Measurements from ENCODE around the gene SENP8. TPM values are rescaled to one million over a fixed set of nuclear protein-coding genes. Genes with fewer than 3 reads are reported as not detected.

The SENP8 gene
- total and polyA plus RNA-seq, 4 donors = 5.1 to 6.7 (median 6.0) TPM

DNA sequence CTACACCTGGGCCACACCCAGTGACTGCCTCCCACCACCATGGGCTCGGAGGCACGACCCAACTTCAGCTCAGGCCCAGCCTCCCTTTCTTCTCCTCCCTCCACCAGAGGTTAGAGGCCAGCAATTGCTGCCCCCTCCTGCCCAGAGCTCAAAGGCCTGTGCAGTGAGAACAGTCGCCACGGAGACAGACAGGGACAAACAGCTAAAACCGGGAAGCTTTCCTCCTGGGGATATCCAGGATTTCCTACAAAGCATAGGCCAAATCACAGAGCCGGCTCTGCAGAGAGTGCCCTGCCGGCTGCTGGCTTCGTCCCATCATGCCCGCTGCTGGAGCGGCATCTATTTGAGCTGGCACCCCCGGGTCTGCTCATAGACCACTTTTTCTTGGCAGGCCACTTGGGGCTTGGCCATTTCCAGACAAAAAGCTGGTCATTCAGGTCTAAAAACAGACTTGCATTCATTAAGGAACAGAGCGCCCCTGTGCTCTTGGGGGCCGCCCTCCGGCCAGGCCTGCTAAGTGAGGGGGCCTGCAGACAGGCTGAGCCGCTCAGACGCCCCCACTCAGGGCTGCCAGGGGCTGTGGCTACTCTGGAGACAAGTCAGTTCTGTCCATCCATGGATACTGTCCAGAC lies 61.9 kb downstream of the SENP8 start:
- peak; percentile 68 to 95 (median 82) for DNase-seq (ENCODE audit: low read depth in 4 of 6, low spot score in 6 of 6)
- peaks cover 70% of the 10 kb centered on the region for H3K4me1 ChIP-seq (ENCODE audit: control insufficient read depth, insufficient read depth, low read length)
- 27% methylated on average over 16 of the region's 16 CpGs for WGBS (ENCODE audit: insufficient coverage)
- H3K27me3 ChIP-seq (ENCODE audit: control insufficient read depth, insufficient read depth, low read length) = peaks cover 15% of the 10 kb centered on the region
- H3K9me3 ChIP-seq (ENCODE audit: control insufficient read depth, insufficient read depth, low read length) = no peaks in the 10 kb centered on the region
- H3K27ac ChIP-seq (ENCODE audit: low read depth, low read length) = peak overlapping the region; percentile 93
- no peaks in the 10 kb centered on the region for H3K36me3 ChIP-seq (ENCODE audit: control insufficient read depth, insufficient read depth, low read length)
- no peak overlapping the region for H3K4me3 ChIP-seq (ENCODE audit: low read depth, low read length)

DNA sequence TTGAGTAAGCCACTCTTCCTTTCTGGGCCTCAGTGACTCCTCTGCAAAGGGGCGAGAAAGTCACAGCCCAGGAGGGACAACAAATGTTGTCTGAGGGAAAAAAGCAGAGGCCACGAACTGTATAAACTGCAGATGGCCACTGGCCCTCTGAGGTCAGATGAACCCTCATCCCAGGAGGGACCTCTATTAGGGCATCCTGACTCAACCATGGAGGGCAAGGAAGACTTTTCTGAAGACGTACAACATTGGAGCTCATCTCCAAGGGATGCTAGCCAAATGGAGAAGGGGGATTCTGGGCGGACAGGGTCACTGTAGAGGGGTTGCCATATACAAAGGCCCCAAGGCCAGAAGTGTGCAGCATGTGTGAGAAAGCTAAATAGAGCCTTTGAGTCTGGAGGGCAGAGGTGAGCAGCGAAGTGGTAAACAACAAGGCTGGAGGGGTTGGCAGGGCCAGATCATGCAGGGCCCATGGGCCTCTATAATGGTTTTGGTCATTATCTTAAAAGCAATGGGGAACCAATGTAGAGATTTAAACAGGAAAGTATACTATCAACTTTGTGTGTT lies 62.6 kb downstream of the SENP8 start:
- Histone ChIP-seq H3K4me1 (ENCODE audit: control insufficient read depth, insufficient read depth, low read length) (peaks cover 67% of the 10 kb centered on the region), H3K36me3 (ENCODE audit: control insufficient read depth, insufficient read depth, low read length) (no peaks in the 10 kb centered on the region), H3K27ac (ENCODE audit: low read depth, low read length) (peak overlapping the region; percentile 93), H3K4me3 (ENCODE audit: low read depth, low read length) (no peak overlapping the region), H3K9me3 (ENCODE audit: control insufficient read depth, insufficient read depth, low read length) (no peaks in the 10 kb centered on the region), H3K27me3 (ENCODE audit: control insufficient read depth, insufficient read depth, low read length) (peaks cover 15% of the 10 kb centered on the region)
- 79% methylated on average over 5 of the region's 5 CpGs for WGBS (ENCODE audit: insufficient coverage)
- no peak for DNase-seq (ENCODE audit: low read depth in 4 of 6, low spot score in 6 of 6)

DNA sequence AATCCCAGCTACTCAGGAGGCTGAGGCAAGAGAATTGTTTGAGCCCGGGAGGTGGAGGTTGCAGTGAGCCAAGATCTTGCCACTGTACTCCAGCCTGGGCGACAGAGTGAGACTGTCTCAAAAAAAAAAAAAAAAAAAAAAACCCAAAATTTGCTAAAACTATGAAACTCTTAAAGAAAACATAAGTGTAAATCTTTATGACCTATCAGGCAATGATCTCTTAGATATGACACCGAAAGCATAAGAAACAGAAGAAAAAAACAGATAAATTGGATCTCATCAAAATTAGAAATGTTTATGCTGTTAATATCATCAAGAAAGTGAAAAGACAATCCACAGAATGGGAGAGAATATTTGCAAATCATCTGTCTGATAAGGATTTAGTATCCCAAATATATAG lies 64.0 kb downstream of the SENP8 start:
- Histone ChIP-seq H3K4me3 (ENCODE audit: low read depth, low read length) (no peak overlapping the region), H3K36me3 (ENCODE audit: control insufficient read depth, insufficient read depth, low read length) (no peaks in the 10 kb centered on the region), H3K27ac (ENCODE audit: low read depth, low read length) (no peak overlapping the region), H3K9me3 (ENCODE audit: control insufficient read depth, insufficient read depth, low read length) (no peaks in the 10 kb centered on the region), H3K27me3 (ENCODE audit: control insufficient read depth, insufficient read depth, low read length) (peaks cover 15% of the 10 kb centered on the region), H3K4me1 (ENCODE audit: control insufficient read depth, insufficient read depth, low read length) (peaks cover 54% of the 10 kb centered on the region)
- WGBS (ENCODE audit: insufficient coverage) = no CpG with 5 or more reads among the region's 3 CpGs
- DNase-seq (ENCODE audit: low read depth in 4 of 6, low spot score in 6 of 6) = no peak

DNA sequence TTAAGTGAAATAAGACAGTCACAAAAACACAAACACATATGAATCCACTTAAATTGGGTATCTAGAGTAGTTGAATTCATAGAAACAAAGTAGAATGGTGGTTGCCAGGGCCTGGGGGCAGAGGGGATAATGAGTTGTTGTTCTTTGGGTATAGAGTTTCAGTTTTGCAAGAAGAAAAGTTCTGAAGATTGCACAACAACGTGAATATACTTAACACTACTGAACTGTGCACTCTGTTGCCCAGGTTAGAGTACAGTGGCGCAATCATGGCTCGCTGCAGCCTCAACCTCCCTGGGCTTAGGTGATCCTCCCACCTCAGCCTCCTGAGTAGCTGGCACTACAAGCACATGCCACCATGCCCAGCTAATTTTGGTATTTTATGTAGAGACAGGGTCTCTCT lies 64.5 kb downstream of the SENP8 start:
- no peaks in the 10 kb centered on the region for H3K9me3 ChIP-seq (ENCODE audit: control insufficient read depth, insufficient read depth, low read length)
- no CpG with 5 or more reads among the region's 3 CpGs for WGBS (ENCODE audit: insufficient coverage)
- H3K27ac ChIP-seq (ENCODE audit: low read depth, low read length) = no peak overlapping the region
- peaks cover 15% of the 10 kb centered on the region for H3K27me3 ChIP-seq (ENCODE audit: control insufficient read depth, insufficient read depth, low read length)
- no peak overlapping the region for H3K4me3 ChIP-seq (ENCODE audit: low read depth, low read length)
- H3K36me3 ChIP-seq (ENCODE audit: control insufficient read depth, insufficient read depth, low read length) = no peaks in the 10 kb centered on the region
- DNase-seq (ENCODE audit: low read depth in 4 of 6, low spot score in 6 of 6) = no peak
- H3K4me1 ChIP-seq (ENCODE audit: control insufficient read depth, insufficient read depth, low read length) = peaks cover 53% of the 10 kb centered on the region

DNA sequence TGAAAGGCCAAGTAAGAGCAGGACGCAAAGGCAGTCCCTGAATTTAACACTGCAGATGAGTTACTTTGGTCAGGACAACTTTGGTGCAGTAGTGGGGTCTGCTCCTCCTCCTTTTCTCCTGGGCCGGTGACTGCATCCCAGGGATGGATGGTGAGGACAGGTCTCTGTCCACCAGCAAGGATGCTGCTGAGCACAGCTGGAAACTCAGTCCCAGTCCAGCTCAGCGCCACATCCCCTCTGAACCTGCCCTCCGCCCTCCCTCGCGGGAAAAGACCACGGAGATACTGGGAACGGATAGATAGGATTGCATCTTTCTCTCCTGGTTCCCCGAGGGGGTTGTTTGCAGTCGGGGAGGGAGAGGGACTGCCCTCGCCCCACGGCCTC lies 65.6 kb downstream of the SENP8 start:
- WGBS (ENCODE audit: insufficient coverage) = 40% methylated on average over 1 of the region's 12 CpGs
- DNase-seq (ENCODE audit: low read depth in 4 of 6, low spot score in 6 of 6) = no peak
- Histone ChIP-seq H3K4me1 (ENCODE audit: control insufficient read depth, insufficient read depth, low read length) (peaks cover 42% of the 10 kb centered on the region), H3K27ac (ENCODE audit: low read depth, low read length) (no peak overlapping the region), H3K27me3 (ENCODE audit: control insufficient read depth, insufficient read depth, low read length) (peaks cover 15% of the 10 kb centered on the region), H3K36me3 (ENCODE audit: control insufficient read depth, insufficient read depth, low read length) (no peaks in the 10 kb centered on the region), H3K4me3 (ENCODE audit: low read depth, low read length) (peak overlapping the region; percentile 16), H3K9me3 (ENCODE audit: control insufficient read depth, insufficient read depth, low read length) (no peaks in the 10 kb centered on the region)

DNA sequence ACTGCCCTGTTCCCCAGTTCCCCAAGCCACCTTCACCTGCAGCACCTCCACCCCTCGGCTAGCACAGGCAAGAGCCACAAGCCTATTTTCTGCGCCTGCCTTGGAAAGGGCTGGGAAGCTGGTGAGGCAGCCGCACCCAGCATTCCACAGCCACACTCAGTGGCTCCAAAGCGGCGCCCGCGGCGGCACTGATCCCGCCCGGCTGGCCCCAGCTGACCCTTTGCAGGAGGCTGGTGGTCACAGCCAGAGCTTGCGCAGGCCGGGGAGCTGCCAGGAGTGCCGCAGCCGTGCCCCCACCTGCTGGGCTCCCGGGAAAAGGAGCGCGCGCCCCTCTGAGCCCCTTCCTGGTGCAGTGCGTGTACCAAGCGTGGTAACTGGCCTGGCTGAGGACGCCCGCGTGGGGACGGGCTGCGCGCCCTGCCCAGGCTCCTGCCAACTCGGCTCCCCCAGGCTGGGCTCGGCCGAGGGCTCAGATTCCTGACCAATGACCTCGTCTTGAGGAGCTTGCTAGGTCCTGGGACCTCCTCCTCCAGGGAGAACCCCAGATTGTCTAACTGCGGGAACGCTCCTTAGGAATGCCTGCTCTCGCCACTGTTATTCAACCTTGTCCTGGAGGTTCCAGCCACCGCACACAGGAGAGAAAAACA lies 66.1 kb downstream of the SENP8 start:
- DNase-seq (ENCODE audit: low read depth in 4 of 6, low spot score in 6 of 6) = no peak
- no peaks in the 10 kb centered on the region for H3K36me3 ChIP-seq (ENCODE audit: control insufficient read depth, insufficient read depth, low read length)
- H3K4me1 ChIP-seq (ENCODE audit: control insufficient read depth, insufficient read depth, low read length) = peaks cover 37% of the 10 kb centered on the region
- H3K27ac ChIP-seq (ENCODE audit: low read depth, low read length) = no peak overlapping the region
- peaks cover 15% of the 10 kb centered on the region for H3K27me3 ChIP-seq (ENCODE audit: control insufficient read depth, insufficient read depth, low read length)
- no peaks in the 10 kb centered on the region for H3K9me3 ChIP-seq (ENCODE audit: control insufficient read depth, insufficient read depth, low read length)
- WGBS (ENCODE audit: insufficient coverage) = 2% methylated on average over 30 of the region's 34 CpGs
- H3K4me3 ChIP-seq (ENCODE audit: low read depth, low read length) = peak overlapping the region; percentile 16

DNA sequence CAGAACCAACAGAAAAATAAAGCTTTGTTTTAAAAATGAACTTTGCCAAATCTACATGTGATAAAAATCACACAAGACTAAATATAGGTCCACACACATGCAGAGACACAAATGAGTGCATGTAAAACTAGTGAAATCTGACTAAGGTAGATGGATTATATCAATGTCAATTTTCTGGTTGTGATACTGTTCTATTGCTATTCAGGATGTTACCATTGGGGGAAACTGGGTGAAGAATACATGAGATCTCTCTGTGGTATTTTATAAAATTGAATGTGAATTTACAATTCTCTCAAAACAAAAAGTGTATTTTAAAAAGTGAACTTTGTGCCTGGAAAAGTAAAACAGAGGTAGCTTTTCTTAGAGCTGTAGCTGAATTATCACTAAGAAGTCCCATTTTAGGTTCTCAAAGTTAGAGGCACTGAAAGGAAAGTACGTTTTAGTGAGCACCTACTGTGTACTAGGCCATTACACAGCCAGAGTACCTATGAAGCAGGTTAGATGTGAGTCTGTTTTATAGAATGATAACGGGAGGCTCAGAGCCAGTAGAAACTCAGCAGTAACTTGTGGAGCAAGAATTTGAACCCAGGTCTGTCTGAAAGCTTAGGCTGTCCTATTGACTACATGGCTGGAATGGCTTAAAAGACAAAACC lies 71.2 kb downstream of the SENP8 start:
- WGBS (ENCODE audit: insufficient coverage) = 88% methylated on average over 1 of the region's 2 CpGs
- DNase-seq (ENCODE audit: low read depth in 4 of 6, low spot score in 6 of 6) = no peak
- Histone ChIP-seq H3K27me3 (ENCODE audit: control insufficient read depth, insufficient read depth, low read length) (peaks cover 6% of the 10 kb centered on the region), H3K27ac (ENCODE audit: low read depth, low read length) (no peak overlapping the region), H3K36me3 (ENCODE audit: control insufficient read depth, insufficient read depth, low read length) (no peaks in the 10 kb centered on the region), H3K4me1 (ENCODE audit: control insufficient read depth, insufficient read depth, low read length) (peaks cover 3% of the 10 kb centered on the region), H3K9me3 (ENCODE audit: control insufficient read depth, insufficient read depth, low read length) (no peaks in the 10 kb centered on the region), H3K4me3 (ENCODE audit: low read depth, low read length) (no peak overlapping the region)

DNA sequence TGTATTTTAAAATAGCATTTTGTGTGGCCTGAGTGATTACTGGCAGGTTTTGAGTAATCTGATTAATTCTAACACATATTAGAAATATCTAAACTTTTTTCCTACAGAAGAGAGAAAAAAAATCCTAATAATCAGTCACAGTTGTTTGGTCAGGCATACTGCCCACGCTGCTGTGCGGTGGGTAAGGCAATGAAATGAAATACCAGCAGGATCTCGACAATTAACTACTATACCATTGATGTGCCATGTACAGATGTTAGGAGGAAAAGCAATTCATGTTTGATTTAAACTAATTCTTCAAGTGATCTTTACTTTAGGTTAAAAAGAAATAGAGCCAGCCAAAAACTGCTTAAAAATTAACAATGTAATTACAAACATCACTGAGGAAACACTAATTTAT lies 74.2 kb downstream of the SENP8 start:
- Histone ChIP-seq H3K27ac (ENCODE audit: low read depth, low read length) (no peak overlapping the region), H3K9me3 (ENCODE audit: control insufficient read depth, insufficient read depth, low read length) (no peaks in the 10 kb centered on the region), H3K36me3 (ENCODE audit: control insufficient read depth, insufficient read depth, low read length) (no peaks in the 10 kb centered on the region), H3K27me3 (ENCODE audit: control insufficient read depth, insufficient read depth, low read length) (peaks cover 21% of the 10 kb centered on the region), H3K4me3 (ENCODE audit: low read depth, low read length) (no peak overlapping the region), H3K4me1 (ENCODE audit: control insufficient read depth, insufficient read depth, low read length) (peaks cover 10% of the 10 kb centered on the region)
- peak in 1 of 6 donors; percentile 56 for DNase-seq (ENCODE audit: low read depth in 4 of 6, low spot score in 6 of 6)
- WGBS (ENCODE audit: insufficient coverage) = no CpG with 5 or more reads among the region's 3 CpGs

All from spinal cord (tissue), 10 donors.